Spinal cord (tissue), 10 donors: ENCODE data around the gene STX12. TPM values are rescaled to one million over a fixed set of nuclear protein-coding genes. Genes with fewer than 3 reads are reported as not detected.
A peak's percentile ranks its signal among the peaks of the same experiment; 100 is the strongest.
"Not testable (repeated sequence)": the region's sequence is repeated elsewhere in the genome, so short reads cannot be mapped to it uniquely, and the experiment has no call there.

Experiments used
- DNase-seq, 6 donors: peaks; one replicate each; pipeline versions ENCODE4 v3.0.0 to v3.0.0-alpha.2; 2013 to 2015; ENCODE audit warnings: low spot score in 6 of 6, low read depth in 4 of 6
- H3K27ac ChIP-seq: one replicate; pipeline ENCODE4 v1.5.1; 2013; ENCODE audit warnings: low read depth, low read length, control low read depth
- H3K27me3 ChIP-seq: one replicate; pipeline ENCODE4 v1.6.1; 2013; ENCODE audit warnings: low read length; ENCODE audit not compliant: control insufficient read depth, insufficient read depth
- H3K36me3 ChIP-seq: one replicate; pipeline ENCODE4 v1.6.1; 2013; ENCODE audit warnings: low read length; ENCODE audit not compliant: control insufficient read depth, insufficient read depth
- H3K4me1 ChIP-seq: one replicate; pipeline ENCODE4 v1.6.1; 2013; ENCODE audit warnings: low read length; ENCODE audit not compliant: control insufficient read depth, insufficient read depth
- H3K4me3 ChIP-seq: one replicate; pipeline ENCODE4 v1.5.1; 2013; ENCODE audit warnings: low read depth, low read length, control low read depth
- H3K9me3 ChIP-seq: one replicate; pipeline ENCODE4 v1.6.1; 2013; ENCODE audit warnings: low read length; ENCODE audit not compliant: control insufficient read depth, insufficient read depth
- WGBS: methylation state at CpG from one replicate; pipeline ENCODE4 v1.1.5; 2013; ENCODE audit warnings: missing lambda C conversion rate; ENCODE audit not compliant: insufficient coverage; 5-methylcytosine and 5-hydroxymethylcytosine counted together
- polyA plus RNA-seq, 2 donors: library from polyadenylated mRNA; unstranded; fragments of 120-200 nt; gene quantifications; one replicate each; pipeline ENCODE4 v1.2.1, GENCODE V29; 2013; ENCODE audit not compliant: insufficient read length in 2 of 2
- total RNA-seq, 2 donors: library from RNA; depleted of rRNA in 1 of 2; stranded (reverse); fragments of 120-200 nt in 1 of 2; fragments of >200 nt in 1 of 2; gene quantifications; one replicate each; pipeline versions ENCODE4 v1.2.3 to v1.2.4, GENCODE V29; 2013 to 2014
- donor health status: healthy.

The STX12 gene
- total and polyA plus RNA-seq, 4 donors: 74.3 to 139 (median 107) TPM

DNA sequence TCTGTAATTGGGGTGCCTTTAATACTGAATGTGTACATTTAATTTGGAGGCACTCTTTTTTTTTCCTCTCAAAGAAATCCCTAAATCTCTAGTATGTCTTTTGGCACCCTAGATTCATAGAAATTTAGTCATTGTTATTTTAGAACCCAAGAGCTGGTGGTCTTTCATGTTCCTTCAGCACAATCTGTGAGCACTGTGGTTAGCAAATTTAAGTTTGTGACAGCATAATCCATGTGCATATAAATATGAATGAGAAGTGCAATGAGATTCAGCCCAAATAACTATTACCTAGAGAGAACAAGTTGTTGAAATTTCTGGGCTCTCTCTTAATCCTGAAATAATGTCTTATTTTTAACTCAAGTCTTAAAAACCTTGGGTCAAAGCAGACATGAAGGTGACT is 62.0 kb downstream of the STX12 start:
- Histone ChIP-seq H3K27ac (no peak overlapping the region), H3K27me3 (no peaks in the 10 kb centered on the region), H3K4me1 (peaks cover 4% of the 10 kb centered on the region), H3K9me3 (no peaks in the 10 kb centered on the region), H3K4me3 (no peak overlapping the region), H3K36me3 (peaks cover 17% of the 10 kb centered on the region)
- peak in 1 of 6 donors; percentile 55 for DNase-seq

- peak in 1 of 6 donors; percentile 46 for DNase-seq
- no peak overlapping the region for H3K4me3 ChIP-seq
- peaks cover 17% of the 10 kb centered on the region for H3K36me3 ChIP-seq
- H3K27me3 ChIP-seq: no peaks in the 10 kb centered on the region
- no peak overlapping the region for H3K27ac ChIP-seq
- WGBS: no CpG with 5 or more reads among the region's 1 CpG
- H3K9me3 ChIP-seq: no peaks in the 10 kb centered on the region
- H3K4me1 ChIP-seq: no peaks in the 10 kb centered on the region
Observed at GRCh38 chr1:27835501-27835900, 62.5 kb downstream of the STX12 start.

DNA sequence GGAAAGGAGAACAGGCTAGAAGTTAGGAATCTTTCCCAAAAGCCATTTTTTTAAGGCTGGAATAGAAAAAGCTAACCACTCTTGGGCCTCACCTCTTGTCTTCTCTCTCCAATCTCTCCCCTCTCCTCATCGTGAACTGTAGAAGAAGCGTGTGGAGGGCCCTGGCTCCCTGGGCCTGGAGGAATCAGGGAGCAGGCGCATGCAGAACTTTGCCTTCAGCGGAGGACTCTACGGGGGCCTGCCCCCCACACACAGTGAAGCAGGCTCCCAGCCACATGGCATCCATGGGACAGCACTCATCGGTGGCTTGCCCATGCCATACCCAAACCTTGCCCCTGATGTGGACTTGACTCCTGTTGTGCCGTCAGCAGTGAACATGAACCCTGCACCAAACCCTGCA is 76.9 kb downstream of the STX12 start:
- Histone ChIP-seq H3K4me3 (no peak overlapping the region), H3K27me3 (no peaks in the 10 kb centered on the region), H3K9me3 (no peaks in the 10 kb centered on the region), H3K4me1 (no peaks in the 10 kb centered on the region), H3K36me3 (peaks cover 41% of the 10 kb centered on the region), H3K27ac (no peak overlapping the region)
- 99% methylated on average over 6 of the region's 7 CpGs for WGBS
- DNase-seq: no peak

GRCh38 chr1:27855085-27855484 is 82.1 kb downstream of the STX12 start:
- Histone ChIP-seq H3K9me3 (no peaks in the 10 kb centered on the region), H3K27ac (no peak overlapping the region), H3K4me3 (no peak overlapping the region), H3K4me1 (peaks cover 14% of the 10 kb centered on the region), H3K27me3 (no peaks in the 10 kb centered on the region), H3K36me3 (peaks cover 6% of the 10 kb centered on the region)
- WGBS: 98% methylated on average over 4 of the region's 6 CpGs
- DNase-seq: no peak

DNA sequence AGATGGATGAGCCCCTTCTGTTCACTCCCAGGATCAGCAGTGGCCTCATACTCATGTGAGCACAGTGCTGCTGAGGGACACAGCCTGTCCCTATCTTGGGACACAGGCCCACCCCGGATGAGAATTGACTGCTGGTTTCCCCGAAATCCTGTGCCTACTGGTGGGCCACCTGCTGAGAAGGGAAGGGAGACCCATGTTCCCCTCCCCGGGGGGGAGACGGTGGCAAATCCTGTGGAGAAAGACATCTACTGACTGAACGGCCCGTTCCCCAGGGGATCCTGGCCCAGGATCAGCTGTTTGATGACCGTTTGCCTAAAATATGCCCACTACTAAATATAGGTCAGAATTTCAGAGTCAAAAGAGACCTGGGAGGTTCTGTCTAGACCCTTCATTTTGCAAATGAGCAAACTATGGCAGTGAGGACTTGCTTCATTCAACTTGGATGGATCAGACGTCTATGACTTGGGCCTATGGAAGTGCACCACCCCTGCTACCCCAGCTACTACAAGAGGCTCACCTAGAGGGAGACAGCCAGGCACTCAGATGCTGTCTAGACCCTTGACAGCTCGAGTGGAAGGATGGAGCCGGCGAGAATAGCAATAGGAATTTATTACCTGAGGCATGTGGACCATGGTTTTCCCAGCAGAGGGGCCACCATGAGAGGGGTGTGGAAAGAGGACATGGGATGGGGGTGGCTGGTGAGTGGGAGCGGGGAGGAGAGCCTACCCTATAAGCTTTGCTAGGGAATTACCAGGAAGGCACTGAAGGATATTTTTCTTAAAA is 83.7 kb downstream of the STX12 start:
- H3K4me3 ChIP-seq: no peak overlapping the region
- DNase-seq: no peak
- H3K36me3 ChIP-seq: peaks cover 1% of the 10 kb centered on the region
- H3K9me3 ChIP-seq: no peaks in the 10 kb centered on the region
- H3K27ac ChIP-seq: no peak overlapping the region
- H3K4me1 ChIP-seq: peaks cover 14% of the 10 kb centered on the region
- H3K27me3 ChIP-seq: no peaks in the 10 kb centered on the region
- 75% methylated on average over 7 of the region's 12 CpGs for WGBS

GRCh38 chr1:27857552-27857951 is 84.5 kb downstream of the STX12 start:
- WGBS: 98% methylated on average over 4 of the region's 11 CpGs
- H3K4me3 ChIP-seq, H3K27ac ChIP-seq, H3K9me3 ChIP-seq, DNase-seq, H3K27me3 ChIP-seq, H3K36me3 ChIP-seq: not testable (repeated sequence)
- H3K4me1 ChIP-seq: peaks cover 18% of the 10 kb centered on the region

GRCh38 chr1:27858072-27858948 is 85.3 kb downstream of the STX12 start:
- H3K9me3 ChIP-seq: no peaks in the 10 kb centered on the region
- H3K4me1 ChIP-seq: peaks cover 23% of the 10 kb centered on the region
- H3K4me3 ChIP-seq: no peak overlapping the region
- peak; percentile 60 to 89 (median 64) for DNase-seq
- H3K27me3 ChIP-seq: no peaks in the 10 kb centered on the region
- no peaks in the 10 kb centered on the region for H3K36me3 ChIP-seq
- WGBS: 34% methylated on average over 6 of the region's 10 CpGs
- H3K27ac ChIP-seq: no peak overlapping the region

GRCh38 chr1:27858949-27859576 is 86.0 kb downstream of the STX12 start:
- no peak overlapping the region for H3K4me3 ChIP-seq
- H3K36me3 ChIP-seq: no peaks in the 10 kb centered on the region
- 62% methylated on average over 14 of the region's 14 CpGs for WGBS
- H3K27me3 ChIP-seq: no peaks in the 10 kb centered on the region
- DNase-seq: no peak
- H3K4me1 ChIP-seq: peaks cover 25% of the 10 kb centered on the region
- H3K9me3 ChIP-seq: no peaks in the 10 kb centered on the region
- H3K27ac ChIP-seq: no peak overlapping the region

GRCh38 chr1:27861436-27861835 is 88.4 kb downstream of the STX12 start:
- Histone ChIP-seq H3K36me3 (no peaks in the 10 kb centered on the region), H3K27ac (no peak overlapping the region), H3K4me1 (peaks cover 25% of the 10 kb centered on the region), H3K27me3 (no peaks in the 10 kb centered on the region), H3K9me3 (no peaks in the 10 kb centered on the region), H3K4me3 (no peak overlapping the region)
- 92% methylated on average over 6 of the region's 10 CpGs for WGBS
- DNase-seq: no peak
